ENCODE results near the gene DIP2C.

DNA sequence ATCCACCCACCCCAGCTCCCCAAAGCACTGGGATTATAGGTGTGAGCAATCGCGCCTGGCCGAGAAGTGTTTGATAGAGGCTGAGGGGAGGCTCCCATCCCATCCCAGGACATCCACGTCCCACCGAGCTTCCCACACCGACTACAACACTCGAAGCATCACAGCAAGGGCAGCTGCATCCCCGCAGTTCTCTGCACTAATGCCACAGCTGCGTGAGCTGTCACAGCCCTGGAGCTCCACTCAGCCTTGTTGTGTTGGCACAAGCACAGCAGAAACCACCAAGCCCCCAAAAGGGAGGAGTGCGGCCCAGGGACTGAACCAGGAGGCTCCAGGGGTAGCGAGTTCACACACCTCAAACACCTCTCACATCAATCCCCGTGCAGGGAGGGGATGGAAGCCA, 121.6 kb downstream of the DIP2C start:
- TF ChIP-seq POLR2AphosphoS5 (IDR thresholded peaks at IDR 0.05) (no peak), CTCF (IDR thresholded peaks at IDR 0.05) (no peak), POLR2A (IDR thresholded peaks at IDR 0.05) (no peak), EP300 (IDR thresholded peaks at IDR 0.05) (no peak)

Measured in stomach (tissue), 4 donors.